Cardiac atrium fibroblast (primary cell): ENCODE data around the gene CD58. TPM values are rescaled to one million over a fixed set of nuclear protein-coding genes. Genes with fewer than 3 reads are reported as not detected.

ENCODE experiments used
- total RNA-seq: library from RNA; depleted of rRNA; stranded (reverse); fragments of >200 nt; gene quantifications from 2 replicates; pipeline ENCODE4 v1.2.3, GENCODE V29; 2015

CD58 gene, protein sequence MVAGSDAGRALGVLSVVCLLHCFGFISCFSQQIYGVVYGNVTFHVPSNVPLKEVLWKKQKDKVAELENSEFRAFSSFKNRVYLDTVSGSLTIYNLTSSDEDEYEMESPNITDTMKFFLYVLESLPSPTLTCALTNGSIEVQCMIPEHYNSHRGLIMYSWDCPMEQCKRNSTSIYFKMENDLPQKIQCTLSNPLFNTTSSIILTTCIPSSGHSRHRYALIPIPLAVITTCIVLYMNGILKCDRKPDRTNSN
- total RNA-seq: 9.0 and 24.1 TPM in 2 replicates

GRCh38 chr1:116570358-116571214 lies at the start of gene CD58:
Gene CD58 (minus strand): TSS chr1:116571026. CDS start chr1:116570972, 54 bp downstream.

Other genes with a start within 250 kb of the CD58 start
- gene ATP1A1, start 197.8 kb downstream of the CD58 start, total RNA-seq: 210 and 292 TPM in 2 replicates
- gene IGSF3, start 96.7 kb upstream of the CD58 start, total RNA-seq: 6.0 and 7.4 TPM in 2 replicates
- not detected in 2 replicates for gene CD2, start 183.4 kb upstream of the CD58 start, total RNA-seq